Heart right ventricle (tissue), 16 donors: ENCODE data around the gene CD247. TPM values are rescaled to one million over a fixed set of nuclear protein-coding genes. Genes with fewer than 3 reads are reported as not detected.

ENCODE experiments used
- ATAC-seq, 8 donors: fragments of 200-7000 bp; cut with Tn5 transposase; one replicate each; pipeline ENCODE4 v1.9.1; 2020; ENCODE audit warnings: mild to moderate bottlenecking in 8 of 8, moderate library complexity in 8 of 8, moderate number of reproducible peaks in 1 of 8
- DNase-seq, 2 donors: peaks; one replicate each; pipeline ENCODE4 v3.0.0-alpha.2; 2020
- H3K27ac ChIP-seq, 10 donors: fragments of 200-600 bp; sonication (generic) in 2 of 10; one replicate each; pipeline versions ENCODE4 v1.5.0 to v1.8.0; 2020 to 2022; ENCODE audit warnings: mild to moderate bottlenecking in 3 of 10
- H3K27me3 ChIP-seq, 7 donors: fragments of 200-600 bp; one replicate each; pipeline ENCODE4 v1.8.0; 2021 to 2022; ENCODE audit warnings: mild to moderate bottlenecking in 2 of 7
- H3K36me3 ChIP-seq, 9 donors: fragments of 200-600 bp; sonication (generic) in 1 of 9; one replicate each; pipeline versions ENCODE4 v1.5.0 to v1.8.0; 2020 to 2022; ENCODE audit warnings: mild to moderate bottlenecking in 2 of 9
- H3K4me1 ChIP-seq, 9 donors: fragments of 200-600 bp; sonication (generic) in 1 of 9; one replicate each; pipeline versions ENCODE4 v1.5.0 to v1.8.0; 2020 to 2022; ENCODE audit warnings: mild to moderate bottlenecking in 4 of 9
- H3K4me3 ChIP-seq, 10 donors: fragments of 200-600 bp; sonication (generic) in 2 of 10; one replicate each; pipeline versions ENCODE4 v1.5.0 to v1.8.0; 2020 to 2022; ENCODE audit warnings: mild to moderate bottlenecking in 7 of 10, moderate library complexity in 2 of 10
- H3K9me3 ChIP-seq, 11 donors: fragments of 200-600 bp in 10 of 11; sonication (generic) in 2 of 11; one replicate each; pipeline versions ENCODE4 v1.5.0 to v1.8.0; 2013 to 2022; ENCODE audit warnings: mild to moderate bottlenecking in 2 of 11, control low read depth in 1 of 11, moderate library complexity in 1 of 11
- CTCF ChIP-seq, 9 donors: fragments of 200-600 bp; sonication (generic) in 2 of 9; IDR thresholded peaks; one replicate each; pipeline versions ENCODE4 v1.5.0 to v1.8.0; 2021 to 2022; ENCODE audit warnings: antibody characterized with exemption in 9 of 9, mild to moderate bottlenecking in 5 of 9, moderate library complexity in 1 of 9
- WGBS, 2 donors: extraction: QIAGEN DNeasy Blood & Tissue Kit; methylation state at CpG; one replicate each; pipeline ENCODE4 v1.1.7; 2013; ENCODE audit warnings: inconsistent platforms in 1 of 2; 5-methylcytosine and 5-hydroxymethylcytosine counted together
- intact Hi-C, 10 donors: fragments of 100-400 bp; cut with DNase I; formaldehyde crosslinking; loops; one replicate each; pipeline versions ENCODE4 v1.11.1 to v1.14.2; 2022
- polyA plus RNA-seq, 2 donors: library from polyadenylated mRNA; stranded (reverse); fragments of 200-250 nt; gene quantifications; one replicate each; pipeline ENCODE4 v1.2.3, GENCODE V29; 2013
- total RNA-seq, 10 donors: library from RNA; stranded (reverse); fragmentation: NEBNext Ultra II Directional in 3 of 10; extraction: Animal tissue kit (Norgen Biotek cat#: 25700) in 3 of 10; gene quantifications; one replicate each; pipeline versions ENCODE4 v1.2.1 to v1.2.4, GENCODE V29; 2021 to 2023
- donor health status: Arrhythmogenic right ventricular cardiomyopathy.
- donor health status: ischemic (EF 13 %, LVEDD 7.1; RV severe dilation, severe dysfunction).
- donor health status: healthy with polysubstance abuse.
- donor health status: DM: no; HTN: yes; CAD: no.
- donor health status: DM: no; HTN: no; CAD: no.
- donor health status: ischemic (EF 25% LVEDD 6.9; RV normal size, moderate dysfunction).
- donor health status: ischemic (EF 25% LVEDD 5.7; RV mildly dilated, moderate dysfunction).
- donor health status: healthy.
- donor health status: DM: yes; HTN: yes; CAD: no.
- donor health status: Ischemic cardiomyopathy.
- donor health status: ischemic (EF 35%, LVEDD 5.7; RV mildly dilated, moderate dysfunction).
- donor health status: nonischemic (EF 11% LVEDD 7.7; RV severe dilation, severe dysfunction).
- donor health status: DM: yes; HTN: yes; CAD: no.
- donor health status: PGD.
- donor health status: ischemic (EF 29% LVEDD 5.4; RV normal size, mild dysfunction).
- donor health status: nonischemic (EF 23%, LVEDD 6.1; RV moderate dilation, normal function).

Gene CD247
- total and polyA plus RNA-seq, 12 donors = 0.31 to 6.5 (median 0.66) TPM; not detected in 1

GRCh38 chr1:167463875-167464575 lies 54.3 kb downstream of the CD247 start:
- peaks cover 0 to 5% (median 0%) of the 10 kb centered on the region in 9 donors for H3K4me1 ChIP-seq
- WGBS, 2 donors = 72% methylated on average over 6 of the region's 6 CpGs
- no peak overlapping the region for H3K27ac ChIP-seq
- no peaks in the 10 kb centered on the region for H3K36me3 ChIP-seq
- H3K27me3 ChIP-seq = no peaks in the 10 kb centered on the region
- intact Hi-C loops = loop anchor here in 2 of 10 donors (5.0 to 10.0 kb wide), 2 partner anchors 61 to 63 kb away; no protein-coding TSS in a partner anchor
- DNase-seq (no peak), ATAC-seq (no peak)
- no peak for TF ChIP-seq CTCF (IDR thresholded peaks at IDR 0.05)
- H3K9me3 ChIP-seq = no peaks in the 10 kb centered on the region
- no peak overlapping the region for H3K4me3 ChIP-seq

GRCh38 chr1:167463080-167463479 lies 55.2 kb downstream of the CD247 start:
- intact Hi-C loops = loop anchor here in 2 of 10 donors (5.0 to 10.0 kb wide), 2 partner anchors 62 to 64 kb away; no protein-coding TSS in a partner anchor
- ATAC-seq (no peak), DNase-seq (no peak)
- no peak overlapping the region for H3K27ac ChIP-seq
- H3K9me3 ChIP-seq = no peaks in the 10 kb centered on the region
- H3K4me1 ChIP-seq = peaks cover 0 to 5% (median 0%) of the 10 kb centered on the region in 9 donors
- H3K36me3 ChIP-seq = no peaks in the 10 kb centered on the region
- 70 to 81% methylated on average over 4 of the region's 4 CpGs for WGBS, 2 donors
- TF ChIP-seq CTCF (IDR thresholded peaks at IDR 0.05) = no peak
- H3K27me3 ChIP-seq = no peaks in the 10 kb centered on the region
- H3K4me3 ChIP-seq = no peak overlapping the region

GRCh38 chr1:167462341-167462740 lies 56.0 kb downstream of the CD247 start:
- H3K4me1 ChIP-seq = peaks cover 0 to 5% (median 0%) of the 10 kb centered on the region in 9 donors
- H3K36me3 ChIP-seq = no peaks in the 10 kb centered on the region
- TF ChIP-seq CTCF (IDR thresholded peaks at IDR 0.05) = no peak
- DNase-seq (no peak), ATAC-seq (no peak)
- intact Hi-C loops = loop anchor here in 2 of 10 donors (5.0 to 10.0 kb wide), 2 partner anchors 62 to 65 kb away; no protein-coding TSS in a partner anchor
- WGBS, 2 donors = 89 to 93% methylated on average over 8 of the region's 8 CpGs
- H3K27ac ChIP-seq = no peak overlapping the region
- H3K27me3 ChIP-seq = no peaks in the 10 kb centered on the region
- no peaks in the 10 kb centered on the region for H3K9me3 ChIP-seq
- no peak overlapping the region for H3K4me3 ChIP-seq

- Histone ChIP-seq H3K27me3 (no peaks in the 10 kb centered on the region), H3K9me3 (no peaks in the 10 kb centered on the region), H3K4me1 (peaks cover 0 to 8% (median 3%) of the 10 kb centered on the region in 9 donors), H3K4me3 (no peak overlapping the region), H3K36me3 (no peaks in the 10 kb centered on the region), H3K27ac (no peak overlapping the region)
- DNase-seq (no peak), ATAC-seq (no peak)
- TF ChIP-seq CTCF (IDR thresholded peaks at IDR 0.05) = no peak
- 94 to 96% methylated on average over 14 of the region's 14 CpGs for WGBS, 2 donors
- intact Hi-C loops = loop anchor here in 2 of 10 donors (5.0 to 10.0 kb wide), 2 partner anchors 64 to 66 kb away; no protein-coding TSS in a partner anchor
Measured at GRCh38 chr1:167460836-167461235, 57.5 kb downstream of the CD247 start.
